ENCODE measurements around the gene TSSK3.
"Not testable (repeated sequence)": the region's sequence is repeated elsewhere in the genome, so short reads cannot be mapped to it uniquely, and the experiment has no call there.

GRCh38 chr1:32355778-32356177 lies 6.6 kb upstream of the TSSK3 start:
- not testable (repeated sequence) for TF ChIP-seq CTCF (IDR thresholded peaks at IDR 0.05; ENCODE audit: low read depth, low read length); EZH2phosphoT487 (IDR thresholded peaks at IDR 0.05; ENCODE audit: low read depth)
